ENCODE measurements around the gene EDARADD.

EDARADD gene

GRCh38 chr1:236440373-236440772 is 46.3 kb downstream of the EDARADD start:
- TF ChIP-seq, protein P1, sequence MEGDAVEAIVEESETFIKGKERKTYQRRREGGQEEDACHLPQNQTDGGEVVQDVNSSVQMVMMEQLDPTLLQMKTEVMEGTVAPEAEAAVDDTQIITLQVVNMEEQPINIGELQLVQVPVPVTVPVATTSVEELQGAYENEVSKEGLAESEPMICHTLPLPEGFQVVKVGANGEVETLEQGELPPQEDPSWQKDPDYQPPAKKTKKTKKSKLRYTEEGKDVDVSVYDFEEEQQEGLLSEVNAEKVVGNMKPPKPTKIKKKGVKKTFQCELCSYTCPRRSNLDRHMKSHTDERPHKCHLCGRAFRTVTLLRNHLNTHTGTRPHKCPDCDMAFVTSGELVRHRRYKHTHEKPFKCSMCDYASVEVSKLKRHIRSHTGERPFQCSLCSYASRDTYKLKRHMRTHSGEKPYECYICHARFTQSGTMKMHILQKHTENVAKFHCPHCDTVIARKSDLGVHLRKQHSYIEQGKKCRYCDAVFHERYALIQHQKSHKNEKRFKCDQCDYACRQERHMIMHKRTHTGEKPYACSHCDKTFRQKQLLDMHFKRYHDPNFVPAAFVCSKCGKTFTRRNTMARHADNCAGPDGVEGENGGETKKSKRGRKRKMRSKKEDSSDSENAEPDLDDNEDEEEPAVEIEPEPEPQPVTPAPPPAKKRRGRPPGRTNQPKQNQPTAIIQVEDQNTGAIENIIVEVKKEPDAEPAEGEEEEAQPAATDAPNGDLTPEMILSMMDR (IDR thresholded peaks at IDR 0.05), result no peak
- no peak overlapping the region for H3K27ac ChIP-seq
- intact Hi-C loops (cut with DNase I; ENCODE audit: low total_unique reads), result no loop called here
- H3K36me3 ChIP-seq, result no peaks in the 10 kb centered on the region
- no peaks in the 10 kb centered on the region for H3K4me1 ChIP-seq
- H3K4me3 ChIP-seq, result no peak overlapping the region
- H3K9me3 ChIP-seq, result no peaks in the 10 kb centered on the region
- DNase-seq, result no peak
- no peaks in the 10 kb centered on the region for H3K27me3 ChIP-seq

GRCh38 chr1:236450779-236451178 is 56.7 kb downstream of the EDARADD start:
- DNase-seq, result no peak
- Histone ChIP-seq H3K27me3 (no peaks in the 10 kb centered on the region), H3K27ac (no peak overlapping the region), H3K9me3 (no peaks in the 10 kb centered on the region), H3K4me1 (no peaks in the 10 kb centered on the region), H3K36me3 (no peaks in the 10 kb centered on the region), H3K4me3 (no peak overlapping the region)
- intact Hi-C loops (cut with DNase I; ENCODE audit: low total_unique reads), result no loop called here
- TF ChIP-seq, protein P1 (IDR thresholded peaks at IDR 0.05), result no peak

GRCh38 chr1:236451796-236452373 is 57.8 kb downstream of the EDARADD start:
- TF ChIP-seq, protein P1 (IDR thresholded peaks at IDR 0.05), result no peak
- H3K27me3 ChIP-seq, result no peaks in the 10 kb centered on the region
- H3K4me3 ChIP-seq, result no peak overlapping the region
- no peak for DNase-seq
- no peak overlapping the region for H3K27ac ChIP-seq
- H3K36me3 ChIP-seq, result no peaks in the 10 kb centered on the region
- no peaks in the 10 kb centered on the region for H3K9me3 ChIP-seq
- H3K4me1 ChIP-seq, result no peaks in the 10 kb centered on the region
- intact Hi-C loops (cut with DNase I; ENCODE audit: low total_unique reads), result no loop called here

GRCh38 chr1:236455243-236455642 is 61.2 kb downstream of the EDARADD start:
- TF ChIP-seq, protein P1 (IDR thresholded peaks at IDR 0.05), result no peak
- DNase-seq, result no peak
- intact Hi-C loops (cut with DNase I; ENCODE audit: low total_unique reads), result no loop called here
- Histone ChIP-seq H3K36me3 (no peaks in the 10 kb centered on the region), H3K4me1 (no peaks in the 10 kb centered on the region), H3K27me3 (no peaks in the 10 kb centered on the region), H3K27ac (no peak overlapping the region), H3K9me3 (no peaks in the 10 kb centered on the region), H3K4me3 (no peak overlapping the region)

- TF ChIP-seq, protein P1 (IDR thresholded peaks at IDR 0.05), result no peak
- Histone ChIP-seq H3K36me3 (no peaks in the 10 kb centered on the region), H3K4me3 (no peak overlapping the region), H3K4me1 (no peaks in the 10 kb centered on the region), H3K9me3 (no peaks in the 10 kb centered on the region), H3K27ac (no peak overlapping the region), H3K27me3 (no peaks in the 10 kb centered on the region)
- intact Hi-C loops (cut with DNase I; ENCODE audit: low total_unique reads), result no loop called here
- DNase-seq, result no peak
Measured at GRCh38 chr1:236457775-236458174, 63.7 kb downstream of the EDARADD start.

GRCh38 chr1:236458996-236459395 is 64.9 kb downstream of the EDARADD start:
- TF ChIP-seq, protein P1 (IDR thresholded peaks at IDR 0.05), result no peak
- intact Hi-C loops (cut with DNase I; ENCODE audit: low total_unique reads), result no loop called here
- Histone ChIP-seq H3K27me3 (no peaks in the 10 kb centered on the region), H3K9me3 (no peaks in the 10 kb centered on the region), H3K4me3 (no peak overlapping the region), H3K27ac (no peak overlapping the region), H3K36me3 (no peaks in the 10 kb centered on the region), H3K4me1 (no peaks in the 10 kb centered on the region)
- DNase-seq, result no peak

All from tibial artery (tissue), 4 donors.